ENCODE results near the gene BLNK. TPM values are rescaled to one million over a fixed set of nuclear protein-coding genes. Genes with fewer than 3 reads are reported as not detected.

The BLNK gene
- total and polyA plus RNA-seq, 2 of the 13 experiments (the other 11 are each of a cell fraction or from before 2014, with no cell fraction given): not detected

DNA sequence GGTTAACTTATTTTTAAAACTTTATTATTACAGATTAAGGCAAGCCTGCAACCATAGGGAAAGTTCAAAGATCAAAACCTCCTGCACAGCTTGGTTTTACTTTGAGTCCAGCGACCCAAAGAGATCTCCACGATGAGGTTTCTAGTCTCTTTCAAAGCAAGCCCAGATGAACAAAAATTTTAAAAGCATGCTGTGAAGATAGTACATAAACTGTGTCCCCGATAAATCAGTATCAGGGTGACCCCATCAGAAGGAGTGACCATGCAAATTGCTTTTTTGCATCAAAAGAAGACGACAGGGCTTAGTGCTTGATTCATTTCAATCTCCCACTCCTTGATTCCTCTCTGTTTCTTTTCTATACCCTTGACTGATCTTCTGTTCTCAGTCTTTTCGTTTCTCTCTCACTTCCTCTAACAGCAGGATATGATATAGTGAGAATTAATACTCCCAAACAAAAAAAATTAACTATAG, 16.8 kb upstream of the BLNK start:
- no peak for DNase-seq (ENCODE audit: low spot score)
- Histone ChIP-seq H3K9ac (ENCODE audit: insufficient read depth, low read depth, low read length) (peak overlapping the region; percentile 47; the same call in 1 of the 2 replicates), H4K20me1 (ENCODE audit: insufficient read depth, low read length) (no peaks in the 10 kb centered on the region), H3K27me3 (ENCODE audit: control insufficient read depth in 1 of 2, insufficient read depth in 2 of 2, low read length in 2 of 2) (no peaks in the 10 kb centered on the region; a peak in 1 of 5 replicates), H3K9me3 (ENCODE audit: low read length) (no peaks in the 10 kb centered on the region), H2AFZ (ENCODE audit: low read length) (peak overlapping the region; percentile 90), H3K79me2 (ENCODE audit: insufficient read depth, low read length) (no peaks in the 10 kb centered on the region), H3K4me1 (ENCODE audit: insufficient read depth, low read length) (peaks cover 11% of the 10 kb centered on the region), H3K4me3 (replicated peaks in 1 of 3; ENCODE audit: insufficient read depth in 1 of 3, low read depth in 2 of 3, low read length in 3 of 3) (peak overlapping the region; percentile 46 to 66 (median 66); a peak in 5 of 6 replicates), H3K4me2 (ENCODE audit: low read depth, low read length) (peak overlapping the region; percentile 90), H3K27ac (ENCODE audit: extremely low read length, insufficient read depth, low read length) (peak overlapping the region; percentile 58), H3K36me3 (replicated peaks in 1 of 2; ENCODE audit: control insufficient read depth in 1 of 2, insufficient read depth in 2 of 2, low read length in 2 of 2) (no peaks in the 10 kb centered on the region)
- intact Hi-C loops (cut with micrococcal nuclease; ENCODE audit: unreplicated experiment): no loop called here
- in situ Hi-C loops (cut with HindIII; ENCODE audit: extremely low pct_ligation_motif_present, low pct_unique_long_range_greater_than_20kb): no loop called here
- BruUV-seq (replicated peaks): no TSS peak
- FAIRE-seq: peak; percentile 49
- WGBS (ENCODE audit: low lambda C conversion rate): under 1% methylated on average over 5 of the region's 5 CpGs
- no peak for TF ChIP-seq RXRB (CRISPR knock-in tag; IDR thresholded peaks at IDR 0.05; ENCODE audit: borderline replicate concordance)
- TF ChIP-seq EHMT2 (IDR thresholded peaks at IDR 0.05; ENCODE audit: borderline replicate concordance, low read depth, low read length): 0 out of 2 replicates have a peak, but pooled peaks have one; percentile 4
- no peak for TF ChIP-seq DMAP1 (CRISPR knock-in tag; IDR thresholded peaks at IDR 0.05)
- ChIA-PET CTCF (ENCODE audit: low intra/inter-chr PET ratio, low total read pairs) (no interaction called here), POLR2A (interaction anchor here (1.0 to 1.7 kb wide), 2 partner anchors 158 to 244 kb away, joined by 3 to 15 read pairs; partner anchors contain the start of genes CCNJ and ZNF518A)
- peak; percentile 57 for ATAC-seq

DNA sequence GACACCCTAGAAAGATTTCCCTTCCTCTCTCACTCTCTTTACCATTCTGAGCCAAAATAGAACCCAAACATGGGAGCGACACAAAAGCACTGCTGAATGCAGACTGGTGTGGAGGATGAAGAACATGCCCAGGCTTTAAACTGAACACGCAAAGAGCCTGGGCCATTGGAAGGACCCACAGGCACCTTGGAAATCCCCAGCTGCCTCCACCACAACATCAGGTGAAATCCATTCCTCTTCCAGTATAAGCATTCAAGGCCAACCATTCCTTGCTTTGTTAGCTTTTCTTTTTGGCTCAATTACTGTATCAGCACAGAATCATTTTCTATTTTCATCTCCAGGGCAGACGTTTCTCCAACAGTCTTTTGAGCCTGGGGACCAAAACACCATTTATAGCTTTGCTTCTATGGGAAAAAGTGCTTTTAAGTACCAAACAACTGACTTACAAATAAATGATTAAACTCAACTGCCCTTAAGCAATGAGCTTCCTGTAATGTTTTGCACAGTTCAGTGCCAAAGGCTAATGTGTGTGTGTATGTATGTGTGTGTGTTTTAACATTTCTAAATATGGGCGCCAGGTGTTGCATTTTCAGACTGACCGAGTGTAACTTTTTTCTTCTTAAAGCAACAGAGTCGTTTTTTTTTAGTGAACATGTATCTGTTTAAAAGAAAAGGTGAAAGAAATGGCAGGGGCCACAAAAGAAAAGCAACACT, 16.2 kb upstream of the BLNK start:
- peak; percentile 72 for DNase-seq (ENCODE audit: low spot score)
- ATAC-seq: peak; percentile 93
- ChIA-PET CTCF (ENCODE audit: low intra/inter-chr PET ratio, low total read pairs) (no interaction called here), POLR2A (interaction anchor here (1.0 to 1.7 kb wide), 2 partner anchors 157 to 244 kb away, joined by 3 to 15 read pairs; partner anchors contain the start of genes CCNJ and ZNF518A)
- peak overlapping the region; percentile 58 for H3K27ac ChIP-seq (ENCODE audit: extremely low read length, insufficient read depth, low read length)
- peak overlapping the region in 2 of 3 experiments; percentile 66; a peak in 4 of 6 replicates for H3K4me3 ChIP-seq (replicated peaks in 1 of 3; ENCODE audit: insufficient read depth in 1 of 3, low read depth in 2 of 3, low read length in 3 of 3)
- H3K4me1 ChIP-seq (ENCODE audit: insufficient read depth, low read length): peaks cover 11% of the 10 kb centered on the region
- no peaks in the 10 kb centered on the region for H4K20me1 ChIP-seq (ENCODE audit: insufficient read depth, low read length)
- in situ Hi-C loops (cut with HindIII; ENCODE audit: extremely low pct_ligation_motif_present, low pct_unique_long_range_greater_than_20kb): no loop called here
- no peaks in the 10 kb centered on the region; a peak in 1 of 5 replicates for H3K27me3 ChIP-seq (ENCODE audit: control insufficient read depth in 1 of 2, insufficient read depth in 2 of 2, low read length in 2 of 2)
- no TSS peak for BruUV-seq (replicated peaks)
- 0 out of 2 replicates have a peak overlapping the region, but pooled peaks have one; percentile 47 for H3K9ac ChIP-seq (ENCODE audit: insufficient read depth, low read depth, low read length)
- 18% methylated on average over 6 of the region's 6 CpGs for WGBS (ENCODE audit: low lambda C conversion rate)
- peak overlapping the region; percentile 90 for H2AFZ ChIP-seq (ENCODE audit: low read length)
- H3K9me3 ChIP-seq (ENCODE audit: low read length): no peaks in the 10 kb centered on the region
- peak; percentile 8 for FAIRE-seq
- no peaks in the 10 kb centered on the region for H3K36me3 ChIP-seq (replicated peaks in 1 of 2; ENCODE audit: control insufficient read depth in 1 of 2, insufficient read depth in 2 of 2, low read length in 2 of 2)
- intact Hi-C loops (cut with micrococcal nuclease; ENCODE audit: unreplicated experiment): no loop called here
- H3K79me2 ChIP-seq (ENCODE audit: insufficient read depth, low read length): no peaks in the 10 kb centered on the region
- peak overlapping the region; percentile 90 for H3K4me2 ChIP-seq (ENCODE audit: low read depth, low read length)
- TF ChIP-seq FOXJ3 (CRISPR knock-in tag; IDR thresholded peaks at IDR 0.05; ENCODE audit: borderline replicate concordance): 0 out of 2 replicates have a peak, but pooled peaks have one; percentile 16
- 0 out of 2 replicates have a peak, but pooled peaks have one; percentile 21 for TF ChIP-seq CREM (IDR thresholded peaks at IDR 0.05)
- TF ChIP-seq CREM (CRISPR knock-in tag; IDR thresholded peaks at IDR 0.05): no peak
- 0 out of 2 replicates have a peak, but pooled peaks have one; percentile 15 for TF ChIP-seq SAP130 (CRISPR knock-in tag; IDR thresholded peaks at IDR 0.05; ENCODE audit: low read depth)
- TF ChIP-seq BCL6 (CRISPR knock-in tag; IDR thresholded peaks at IDR 0.05): no peak
- peak; percentile 71 for TF ChIP-seq CEBPG (CRISPR knock-in tag; IDR thresholded peaks at IDR 0.05)
- 0 out of 4 replicates have a peak, but pooled peaks of 1 of the 2 experiments have one; percentile 32 for TF ChIP-seq NR2F1 (CRISPR knock-in tag; IDR thresholded peaks at IDR 0.05)
- TF ChIP-seq, protein P1, sequence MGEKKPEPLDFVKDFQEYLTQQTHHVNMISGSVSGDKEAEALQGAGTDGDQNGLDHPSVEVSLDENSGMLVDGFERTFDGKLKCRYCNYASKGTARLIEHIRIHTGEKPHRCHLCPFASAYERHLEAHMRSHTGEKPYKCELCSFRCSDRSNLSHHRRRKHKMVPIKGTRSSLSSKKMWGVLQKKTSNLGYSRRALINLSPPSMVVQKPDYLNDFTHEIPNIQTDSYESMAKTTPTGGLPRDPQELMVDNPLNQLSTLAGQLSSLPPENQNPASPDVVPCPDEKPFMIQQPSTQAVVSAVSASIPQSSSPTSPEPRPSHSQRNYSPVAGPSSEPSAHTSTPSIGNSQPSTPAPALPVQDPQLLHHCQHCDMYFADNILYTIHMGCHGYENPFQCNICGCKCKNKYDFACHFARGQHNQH (CRISPR knock-in tag; IDR thresholded peaks at IDR 0.05): 0 out of 2 replicates have a peak, but pooled peaks have one; percentile 19
- no peak for TF ChIP-seq ZSCAN12 (CRISPR knock-in tag; IDR thresholded peaks at IDR 0.05)
- no peak for TF ChIP-seq SOX13 (IDR thresholded peaks at IDR 0.05)
- TF ChIP-seq SOX13 (CRISPR knock-in tag; conservative IDR thresholded peaks at IDR 0.05 in 1 of 2, IDR thresholded peaks at IDR 0.05 in 1 of 2): peak in 1 of 2 experiments; percentile 21; a peak in 1 of 4 replicates
- TF ChIP-seq THAP11 (CRISPR knock-in tag; IDR thresholded peaks at IDR 0.05): 0 out of 2 replicates have a peak, but pooled peaks have one; percentile 17
- TF ChIP-seq NCOA2 (CRISPR knock-in tag; IDR thresholded peaks at IDR 0.05): peak; percentile 37; the same call in 1 of the 2 replicates
- TF ChIP-seq CEBPB (IDR thresholded peaks at IDR 0.05; ENCODE audit: borderline replicate concordance, low read depth, low read length): peak; percentile 54; the same call in 1 of the 2 replicates
- no peak for TF ChIP-seq JUN (CRISPR knock-in tag; IDR thresholded peaks at IDR 0.05)
- TF ChIP-seq EHMT2 (IDR thresholded peaks at IDR 0.05; ENCODE audit: borderline replicate concordance, low read depth, low read length): peak; percentile 45; the same call in 1 of the 2 replicates
